Urinary bladder (tissue), 4 donors: ENCODE results near the gene CCL20. TPM values are rescaled to one million over a fixed set of nuclear protein-coding genes. Genes with fewer than 3 reads are reported as not detected.
"Not testable (repeated sequence)": the region's sequence is repeated elsewhere in the genome, so short reads cannot be mapped to it uniquely, and the experiment has no call there.

Experiments
- DNase-seq: peaks from one replicate; pipeline ENCODE4 v3.0.0-alpha.2; 2015; ENCODE audit errors: extremely low spot score
- H3K27ac ChIP-seq: one replicate; pipeline ENCODE4 v1.5.1; 2013; ENCODE audit warnings: low read depth, mild to moderate bottlenecking, moderate library complexity
- H3K36me3 ChIP-seq: one replicate; pipeline ENCODE4 v1.6.1; 2013; ENCODE audit warnings: mild to moderate bottlenecking, moderate library complexity; ENCODE audit not compliant: insufficient read depth
- H3K4me1 ChIP-seq: one replicate; pipeline ENCODE4 v1.6.1; 2013; ENCODE audit warnings: mild to moderate bottlenecking, moderate library complexity; ENCODE audit not compliant: insufficient read depth
- H3K4me3 ChIP-seq: one replicate; pipeline ENCODE4 v1.5.1; 2013; ENCODE audit warnings: low read depth, low read length
- WGBS: extraction: QIAGEN DNeasy Blood & Tissue Kit; methylation state at CpG from one replicate; pipeline ENCODE4 v1.1.7; 2013; 5-methylcytosine and 5-hydroxymethylcytosine counted together
- polyA plus RNA-seq: library from polyadenylated mRNA; stranded (reverse); fragments of 200-250 nt; gene quantifications from one replicate; pipeline ENCODE4 v1.2.3, GENCODE V29; 2013
- total RNA-seq: library from RNA; depleted of rRNA; stranded (reverse); fragments of >200 nt; gene quantifications from one replicate; pipeline ENCODE4 v1.2.3, GENCODE V29; 2014
- donor health status: healthy with polysubstance abuse.
- donor health status: healthy.

CCL20 gene
- total and polyA plus RNA-seq, 2 donors = 1.5 TPM; not detected in 1

GRCh38 chr2:227828477-227828912 lies 14.9 kb downstream of the CCL20 start:
- no peak for DNase-seq
- H3K36me3 ChIP-seq = no peaks in the 10 kb centered on the region
- H3K4me3 ChIP-seq = no peak overlapping the region
- H3K27ac ChIP-seq = no peak overlapping the region
- H3K4me1 ChIP-seq = no peaks in the 10 kb centered on the region

- WGBS = 81% methylated on average over 2 of the region's 2 CpGs
- Histone ChIP-seq H3K4me1 (no peaks in the 10 kb centered on the region), H3K4me3 (no peak overlapping the region), H3K27ac (no peak overlapping the region), H3K36me3 (no peaks in the 10 kb centered on the region)
- DNase-seq = no peak
These were observed 15.7 kb downstream of the CCL20 start for GRCh38 chr2:227829337-227829736.

GRCh38 chr2:227834423-227834822 lies 20.8 kb downstream of the CCL20 start:
- no peak for DNase-seq
- 93% methylated on average over 10 of the region's 10 CpGs for WGBS
- no peak overlapping the region for H3K27ac ChIP-seq
- no peaks in the 10 kb centered on the region for H3K36me3 ChIP-seq
- H3K4me1 ChIP-seq = no peaks in the 10 kb centered on the region
- no peak overlapping the region for H3K4me3 ChIP-seq

- no peak for DNase-seq
- Histone ChIP-seq H3K4me3 (no peak overlapping the region), H3K27ac (no peak overlapping the region), H3K36me3 (no peaks in the 10 kb centered on the region), H3K4me1 (no peaks in the 10 kb centered on the region)
- WGBS = 85% methylated on average over 5 of the region's 5 CpGs
These were observed 21.4 kb downstream of the CCL20 start for GRCh38 chr2:227834916-227835650.

- not testable (repeated sequence) for H3K36me3 ChIP-seq, DNase-seq, H3K4me1 ChIP-seq, H3K4me3 ChIP-seq, H3K27ac ChIP-seq
- 53% methylated on average over 7 of the region's 7 CpGs for WGBS
These were observed 25.9 kb downstream of the CCL20 start for GRCh38 chr2:227839339-227840129.

GRCh38 chr2:227846831-227847230 lies 33.2 kb downstream of the CCL20 start:
- no peaks in the 10 kb centered on the region for H3K36me3 ChIP-seq
- DNase-seq = no peak
- WGBS = 87% methylated on average over 1 of the region's 1 CpG
- H3K27ac ChIP-seq = no peak overlapping the region
- no peaks in the 10 kb centered on the region for H3K4me1 ChIP-seq
- H3K4me3 ChIP-seq = no peak overlapping the region

GRCh38 chr2:227848146-227848545 lies 34.5 kb downstream of the CCL20 start:
- DNase-seq = peak; percentile 15
- H3K4me3 ChIP-seq = no peak overlapping the region
- WGBS = 37% methylated on average over 3 of the region's 3 CpGs
- H3K4me1 ChIP-seq = no peaks in the 10 kb centered on the region
- no peaks in the 10 kb centered on the region for H3K36me3 ChIP-seq
- no peak overlapping the region for H3K27ac ChIP-seq

- peak; percentile 66 for DNase-seq
These were observed 34.9 kb downstream of the CCL20 start for GRCh38 chr2:227848586-227848985.

GRCh38 chr2:227849906-227850305 lies 36.3 kb downstream of the CCL20 start:
- no peaks in the 10 kb centered on the region for H3K4me1 ChIP-seq
- H3K4me3 ChIP-seq = no peak overlapping the region
- WGBS = 52% methylated on average over 1 of the region's 1 CpG
- no peak for DNase-seq
- no peak overlapping the region for H3K27ac ChIP-seq
- no peaks in the 10 kb centered on the region for H3K36me3 ChIP-seq

More at GRCh38 chr2:227848586-227848985, 34.9 kb downstream of the CCL20 start:
- H3K27ac ChIP-seq = no peak overlapping the region
- WGBS = 75% methylated on average over 4 of the region's 4 CpGs
- H3K4me1 ChIP-seq = no peaks in the 10 kb centered on the region
- no peaks in the 10 kb centered on the region for H3K36me3 ChIP-seq
- no peak overlapping the region for H3K4me3 ChIP-seq

GRCh38 chr2:227853204-227853629 lies 39.6 kb downstream of the CCL20 start:
- no peaks in the 10 kb centered on the region for H3K36me3 ChIP-seq
- WGBS = 49% methylated on average over 4 of the region's 4 CpGs
- no peak for DNase-seq
- no peak overlapping the region for H3K27ac ChIP-seq
- H3K4me3 ChIP-seq = no peak overlapping the region
- H3K4me1 ChIP-seq = no peaks in the 10 kb centered on the region

GRCh38 chr2:227853765-227854271 lies 40.2 kb downstream of the CCL20 start:
- 80% methylated on average over 6 of the region's 6 CpGs for WGBS
- DNase-seq = no peak
- H3K27ac ChIP-seq = no peak overlapping the region
- H3K4me3 ChIP-seq = no peak overlapping the region
- H3K36me3 ChIP-seq = no peaks in the 10 kb centered on the region
- no peaks in the 10 kb centered on the region for H3K4me1 ChIP-seq

- WGBS = 75% methylated on average over 3 of the region's 3 CpGs
- H3K27ac ChIP-seq = no peak overlapping the region
- no peaks in the 10 kb centered on the region for H3K4me1 ChIP-seq
- no peaks in the 10 kb centered on the region for H3K36me3 ChIP-seq
- H3K4me3 ChIP-seq = no peak overlapping the region
- DNase-seq = no peak
These were observed 41.8 kb downstream of the CCL20 start for GRCh38 chr2:227855440-227855839.

- Histone ChIP-seq H3K36me3 (no peaks in the 10 kb centered on the region), H3K4me3 (no peak overlapping the region), H3K4me1 (no peaks in the 10 kb centered on the region), H3K27ac (no peak overlapping the region)
- no peak for DNase-seq
- 92% methylated on average over 2 of the region's 2 CpGs for WGBS
These were observed 43.1 kb downstream of the CCL20 start for GRCh38 chr2:227856697-227857096.

- WGBS = 73% methylated on average over 6 of the region's 6 CpGs
- DNase-seq = no peak
- no peaks in the 10 kb centered on the region for H3K4me1 ChIP-seq
- no peak overlapping the region for H3K27ac ChIP-seq
- no peaks in the 10 kb centered on the region for H3K36me3 ChIP-seq
- no peak overlapping the region for H3K4me3 ChIP-seq
These were observed 46.6 kb downstream of the CCL20 start for GRCh38 chr2:227860221-227860641.
